ENCODE results near the gene RSPO4. TPM values are rescaled to one million over a fixed set of nuclear protein-coding genes. Genes with fewer than 3 reads are reported as not detected.
A peak's percentile ranks its signal among the peaks of the same experiment; 100 is the strongest.

Gene RSPO4
- total RNA-seq, 2 donors from 2014 or later = not detected

DNA sequence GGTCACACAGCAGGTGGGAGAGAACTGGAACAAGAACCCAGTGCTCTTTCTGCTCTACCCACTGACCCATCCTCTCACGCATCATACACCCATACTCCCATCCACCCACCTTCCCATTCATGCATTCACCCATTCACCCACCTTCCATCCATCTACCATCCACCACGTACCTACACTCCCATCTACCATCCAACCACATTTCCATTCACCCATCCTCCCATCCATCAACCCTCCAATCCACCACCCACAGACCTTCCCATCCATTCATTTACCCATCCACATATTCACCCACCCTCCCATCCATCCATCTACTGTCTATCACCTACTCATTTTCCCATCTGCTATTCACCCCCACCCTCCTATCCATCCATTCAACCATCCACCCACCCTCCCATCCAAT is 17.2 kb upstream of the RSPO4 start:
- Mint-ChIP-seq H3K36me3 (ENCODE audit: low read depth) (peaks cover 6% of the 10 kb centered on the region), H3K4me3 (no peak overlapping the region), H3K27ac (no peak overlapping the region), H3K4me1 (no peaks in the 10 kb centered on the region), H3K27me3 (peaks cover 39% of the 10 kb centered on the region)
- DNase-seq (no peak), ATAC-seq (no peak)
- no peaks in the 10 kb centered on the region for H3K9me3 ChIP-seq (ENCODE audit: control insufficient read depth, low read length, poor library complexity, severe bottlenecking)

DNA sequence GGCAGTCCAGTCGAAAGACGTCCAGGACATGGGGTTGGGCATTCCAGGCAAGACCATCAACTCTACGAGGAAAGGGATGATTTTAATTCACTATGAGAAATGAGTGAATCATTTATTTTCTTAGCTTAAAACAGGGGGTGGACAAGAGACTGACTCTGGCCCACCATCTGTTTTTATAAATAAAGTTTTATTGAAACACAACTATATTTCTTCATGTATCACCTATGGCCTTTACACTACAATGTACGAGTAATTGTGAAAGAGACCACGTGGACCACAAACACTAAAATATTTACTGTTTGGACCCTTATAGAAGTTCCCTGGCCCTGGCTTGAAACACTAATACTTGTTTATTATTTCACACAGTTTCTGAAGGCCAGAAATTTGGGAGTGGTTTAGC is 15.6 kb upstream of the RSPO4 start:
- H3K4me3 Mint-ChIP-seq = no peak overlapping the region
- H3K36me3 Mint-ChIP-seq (ENCODE audit: low read depth) = peaks cover 6% of the 10 kb centered on the region
- DNase-seq (no peak), ATAC-seq (no peak)
- H3K9me3 ChIP-seq (ENCODE audit: control insufficient read depth, low read length, poor library complexity, severe bottlenecking) = no peaks in the 10 kb centered on the region
- no peak overlapping the region for H3K27ac Mint-ChIP-seq
- H3K27me3 Mint-ChIP-seq = peaks cover 35% of the 10 kb centered on the region
- H3K4me1 Mint-ChIP-seq = no peaks in the 10 kb centered on the region

DNA sequence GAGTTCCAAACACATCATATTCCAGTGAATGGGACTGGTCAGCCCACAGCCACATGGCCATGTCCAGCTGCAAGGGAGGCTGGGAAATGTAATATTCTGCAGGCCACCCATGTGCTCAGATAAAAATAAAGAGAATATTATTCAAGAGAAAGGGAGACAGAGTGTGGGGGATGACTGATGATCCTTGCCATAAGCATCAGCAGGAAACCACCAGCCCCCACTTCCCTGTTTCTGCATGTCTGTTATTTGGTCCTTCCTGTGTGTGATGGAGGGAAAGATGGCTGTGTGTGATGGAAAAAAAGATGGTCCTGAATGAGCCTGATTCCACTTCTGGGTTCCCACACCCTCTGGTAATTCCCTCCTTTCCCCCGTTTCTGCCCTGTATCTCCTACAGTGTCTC is 13.1 kb upstream of the RSPO4 start:
- ATAC-seq = no peak
- peaks cover 42% of the 10 kb centered on the region for H3K27me3 Mint-ChIP-seq
- H3K27ac Mint-ChIP-seq = no peak overlapping the region
- no peak for DNase-seq
- peaks cover 6% of the 10 kb centered on the region for H3K36me3 Mint-ChIP-seq (ENCODE audit: low read depth)
- no peaks in the 10 kb centered on the region for H3K4me1 Mint-ChIP-seq
- H3K9me3 ChIP-seq (ENCODE audit: control insufficient read depth, low read length, poor library complexity, severe bottlenecking) = no peaks in the 10 kb centered on the region
- no peak overlapping the region for H3K4me3 Mint-ChIP-seq

DNA sequence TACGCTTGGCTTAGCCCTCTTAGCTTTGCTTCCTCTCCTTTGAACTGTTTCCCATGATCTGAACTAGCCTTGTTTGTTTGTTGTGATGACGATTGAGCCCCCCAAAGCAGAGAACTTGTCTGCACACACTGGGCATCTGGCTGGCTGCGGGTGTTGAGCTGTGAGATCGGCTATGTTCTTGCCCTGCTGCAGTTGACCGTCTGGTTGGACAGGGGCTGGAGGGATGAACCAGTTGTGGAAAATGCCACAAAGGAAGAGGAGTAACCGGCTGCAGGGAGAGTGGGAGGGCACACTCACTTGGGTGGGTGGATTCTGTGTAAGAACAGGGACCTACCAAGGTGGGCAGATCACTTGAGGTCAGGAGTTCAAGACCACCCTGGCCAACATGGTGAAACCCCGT is 12.4 kb upstream of the RSPO4 start:
- H3K4me1 Mint-ChIP-seq = no peaks in the 10 kb centered on the region
- H3K27ac Mint-ChIP-seq = no peak overlapping the region
- peaks cover 6% of the 10 kb centered on the region for H3K36me3 Mint-ChIP-seq (ENCODE audit: low read depth)
- H3K4me3 Mint-ChIP-seq = no peak overlapping the region
- ATAC-seq (no peak), DNase-seq (no peak)
- no peaks in the 10 kb centered on the region for H3K9me3 ChIP-seq (ENCODE audit: control insufficient read depth, low read length, poor library complexity, severe bottlenecking)
- peaks cover 49% of the 10 kb centered on the region for H3K27me3 Mint-ChIP-seq

DNA sequence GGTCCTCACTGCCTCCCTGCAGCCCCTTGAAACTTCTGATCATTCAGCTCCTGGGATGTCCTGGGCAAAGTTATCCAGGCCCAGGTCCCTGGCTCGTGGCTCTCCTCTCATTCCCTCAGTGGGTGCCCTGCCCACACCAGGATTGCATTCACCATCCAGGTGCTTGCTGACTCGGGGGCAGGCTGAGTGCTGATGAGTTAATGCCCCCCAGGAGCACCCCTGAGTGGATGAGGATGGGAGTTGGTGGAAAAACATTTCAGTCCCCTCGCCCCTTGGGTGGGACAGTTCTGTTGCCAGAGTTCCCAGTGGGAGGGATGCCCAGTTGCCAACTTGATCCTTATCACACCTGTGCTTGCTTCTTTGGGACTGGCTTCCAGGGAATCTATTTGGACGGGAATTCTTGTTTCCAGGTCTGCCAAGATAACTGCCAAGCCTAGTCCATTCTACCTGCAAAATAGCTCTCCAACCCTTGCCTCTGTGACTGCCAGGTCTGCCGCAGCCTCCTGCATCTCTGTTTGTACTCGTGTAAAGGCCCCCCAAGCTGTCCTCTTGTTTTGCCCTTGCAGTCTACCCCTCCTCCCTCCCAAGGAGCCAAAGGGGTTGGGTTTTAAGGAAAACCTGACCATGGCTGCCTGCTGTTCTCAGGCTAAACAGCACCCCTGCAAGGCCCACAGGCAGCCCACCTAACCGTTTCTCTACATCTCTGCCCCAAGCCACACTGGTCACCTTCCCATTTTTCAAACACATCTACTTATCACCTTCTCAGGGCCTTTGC is 11.6 kb upstream of the RSPO4 start:
- H3K9me3 ChIP-seq (ENCODE audit: control insufficient read depth, low read length, poor library complexity, severe bottlenecking) = no peaks in the 10 kb centered on the region
- DNase-seq (no peak), ATAC-seq (no peak)
- H3K4me3 Mint-ChIP-seq = no peak overlapping the region
- H3K27ac Mint-ChIP-seq = no peak overlapping the region
- H3K27me3 Mint-ChIP-seq = peaks cover 56% of the 10 kb centered on the region
- peaks cover 4% of the 10 kb centered on the region for H3K36me3 Mint-ChIP-seq (ENCODE audit: low read depth)
- H3K4me1 Mint-ChIP-seq = no peaks in the 10 kb centered on the region

DNA sequence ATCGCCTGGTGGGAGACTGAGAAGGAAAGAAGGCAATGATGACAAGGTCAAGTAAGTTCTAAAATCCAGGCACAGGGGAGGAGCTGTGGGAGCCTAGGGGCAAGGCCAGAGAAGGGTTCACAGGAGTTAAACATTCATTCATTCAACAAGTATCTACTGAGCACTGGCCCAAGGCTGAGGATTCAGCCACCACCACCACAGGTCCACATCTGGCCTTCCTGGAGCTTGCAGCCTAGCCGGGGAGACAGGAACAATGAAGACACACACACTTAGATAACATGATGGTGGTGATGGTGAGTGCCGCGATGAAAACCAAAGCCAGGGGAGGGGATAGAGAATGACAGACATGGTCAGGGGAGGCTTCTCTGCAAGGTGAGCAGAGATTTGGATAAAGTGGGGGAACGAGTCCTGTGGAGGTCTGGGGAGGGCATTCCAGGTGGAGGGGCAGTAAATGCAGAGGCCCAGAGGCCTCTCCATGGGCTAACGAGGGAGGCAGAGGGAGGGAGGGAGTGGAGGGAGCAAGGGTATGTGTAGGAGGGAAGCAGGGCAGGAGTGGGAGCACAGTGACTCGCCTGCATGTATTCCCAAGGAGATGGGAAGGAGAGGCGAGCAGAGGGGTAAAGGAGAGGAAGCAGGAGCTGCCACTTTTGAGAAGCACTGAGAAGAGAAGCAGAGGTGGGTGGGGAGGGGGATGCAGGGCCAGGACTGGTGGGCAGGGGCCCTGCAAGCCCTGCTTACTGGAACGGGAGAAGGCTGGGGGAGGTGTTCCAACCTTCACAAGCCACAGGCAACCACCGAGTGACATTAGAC is 10.5 kb upstream of the RSPO4 start:
- no peaks in the 10 kb centered on the region for H3K9me3 ChIP-seq (ENCODE audit: control insufficient read depth, low read length, poor library complexity, severe bottlenecking)
- DNase-seq (no peak), ATAC-seq (no peak)
- peaks cover 63% of the 10 kb centered on the region for H3K27me3 Mint-ChIP-seq
- no peak overlapping the region for H3K4me3 Mint-ChIP-seq
- no peaks in the 10 kb centered on the region for H3K4me1 Mint-ChIP-seq
- H3K36me3 Mint-ChIP-seq (ENCODE audit: low read depth) = peaks cover 6% of the 10 kb centered on the region
- no peak overlapping the region for H3K27ac Mint-ChIP-seq

DNA sequence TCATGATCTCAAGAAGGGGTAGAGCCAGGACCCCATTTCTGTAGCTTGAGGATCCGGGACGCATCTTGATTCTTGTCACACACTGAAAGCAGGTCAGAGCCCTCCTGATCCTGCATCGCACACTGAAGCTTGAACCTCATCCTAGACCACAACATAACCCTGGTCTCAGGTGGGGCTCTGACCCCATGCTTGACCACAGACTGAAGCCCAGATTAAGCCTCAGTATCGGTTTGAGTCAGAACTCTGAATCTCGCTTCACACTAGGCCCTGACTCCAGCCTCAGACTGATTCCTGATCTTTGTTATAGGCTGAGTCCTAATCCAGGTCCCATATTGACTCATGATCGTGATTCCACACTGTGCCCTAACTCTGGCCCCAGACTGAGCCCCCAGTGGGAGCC is 8.5 kb upstream of the RSPO4 start:
- peaks cover 71% of the 10 kb centered on the region for H3K27me3 Mint-ChIP-seq
- H3K36me3 Mint-ChIP-seq (ENCODE audit: low read depth) = peaks cover 5% of the 10 kb centered on the region
- H3K4me3 Mint-ChIP-seq = no peak overlapping the region
- H3K9me3 ChIP-seq (ENCODE audit: control insufficient read depth, low read length, poor library complexity, severe bottlenecking) = no peaks in the 10 kb centered on the region
- ATAC-seq = no peak
- peaks cover 3% of the 10 kb centered on the region for H3K4me1 Mint-ChIP-seq
- no peak for DNase-seq
- H3K27ac Mint-ChIP-seq = no peak overlapping the region

DNA sequence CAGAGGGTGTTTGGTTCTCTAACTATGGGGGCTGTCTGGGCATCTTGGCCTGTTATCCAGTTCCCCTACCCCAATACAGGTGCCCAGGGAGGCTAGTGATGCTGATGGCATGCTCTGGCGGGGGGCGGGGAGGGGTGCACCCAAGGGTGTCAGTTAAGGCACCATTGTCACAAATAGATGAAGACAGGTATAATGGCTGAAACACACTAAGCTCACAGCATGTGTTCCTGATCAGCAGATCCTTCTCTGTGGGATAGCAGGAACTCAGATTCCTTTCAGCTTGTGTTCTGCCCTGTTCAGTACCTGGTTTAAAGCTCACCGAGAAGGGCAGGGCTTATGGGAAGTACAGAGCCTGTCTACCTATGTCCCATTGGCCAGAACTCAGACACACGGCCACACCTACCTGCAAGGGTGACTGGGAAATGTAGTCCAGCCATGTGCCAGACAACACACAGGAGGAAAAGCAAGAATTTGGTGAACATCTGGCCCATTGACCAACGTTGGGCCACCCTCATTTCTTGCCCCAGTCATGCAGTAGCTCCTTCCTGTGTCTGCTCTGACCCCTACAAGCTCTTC is 3.4 kb upstream of the RSPO4 start:
- DNase-seq = no peak

DNA sequence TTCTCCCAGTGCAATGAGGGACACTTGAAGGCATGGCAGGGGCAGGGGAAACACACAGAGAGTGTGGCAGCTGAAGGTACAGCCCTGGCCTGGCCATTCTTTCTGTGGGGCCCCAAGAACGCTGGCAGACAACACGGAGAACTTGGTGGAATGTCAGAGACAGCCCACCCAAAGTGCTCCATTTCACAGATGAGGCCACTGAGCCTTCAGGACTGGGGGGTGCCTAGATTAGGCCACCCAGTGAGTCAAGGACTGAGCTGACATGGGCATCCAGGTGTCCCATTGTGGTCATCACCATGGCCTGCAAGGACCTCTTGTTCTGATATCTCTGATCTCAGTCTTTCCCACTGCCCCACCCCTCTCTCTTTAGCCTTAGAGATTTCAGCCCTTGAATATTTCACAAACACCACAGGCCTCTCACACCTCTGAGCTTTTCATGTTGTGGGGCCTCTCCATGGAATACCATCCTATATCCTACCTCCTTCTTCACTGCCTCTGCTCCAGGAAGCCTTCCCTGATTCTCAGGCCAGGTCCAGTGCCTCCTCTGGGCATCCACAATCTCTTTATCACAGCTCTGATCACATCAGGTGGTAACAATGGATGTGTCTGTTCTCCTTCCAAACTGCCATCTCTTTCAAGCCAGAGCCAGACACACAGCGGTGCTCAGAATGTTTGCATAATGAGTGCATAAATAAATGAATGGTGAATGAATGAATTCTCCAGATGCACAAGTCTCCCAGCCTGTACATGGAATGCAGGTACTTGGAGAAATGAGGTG is 2.0 kb upstream of the RSPO4 start:
- Mint-ChIP-seq H3K27ac (no peak overlapping the region), H3K27me3 (peaks cover 77% of the 10 kb centered on the region), H3K4me3 (no peak overlapping the region), H3K36me3 (ENCODE audit: low read depth) (peaks cover 12% of the 10 kb centered on the region), H3K4me1 (peaks cover 10% of the 10 kb centered on the region)
- DNase-seq (no peak), ATAC-seq (no peak)
- no peaks in the 10 kb centered on the region for H3K9me3 ChIP-seq (ENCODE audit: control insufficient read depth, low read length, poor library complexity, severe bottlenecking)

More for the DNA sequence above, 3.4 kb upstream of the RSPO4 start:
- peak; percentile 78 for ATAC-seq
- Mint-ChIP-seq H3K27ac (no peak overlapping the region), H3K4me3 (no peak overlapping the region), H3K36me3 (ENCODE audit: low read depth) (peaks cover 12% of the 10 kb centered on the region), H3K27me3 (peaks cover 77% of the 10 kb centered on the region), H3K4me1 (peaks cover 10% of the 10 kb centered on the region)
- H3K9me3 ChIP-seq (ENCODE audit: control insufficient read depth, low read length, poor library complexity, severe bottlenecking) = no peaks in the 10 kb centered on the region

DNA sequence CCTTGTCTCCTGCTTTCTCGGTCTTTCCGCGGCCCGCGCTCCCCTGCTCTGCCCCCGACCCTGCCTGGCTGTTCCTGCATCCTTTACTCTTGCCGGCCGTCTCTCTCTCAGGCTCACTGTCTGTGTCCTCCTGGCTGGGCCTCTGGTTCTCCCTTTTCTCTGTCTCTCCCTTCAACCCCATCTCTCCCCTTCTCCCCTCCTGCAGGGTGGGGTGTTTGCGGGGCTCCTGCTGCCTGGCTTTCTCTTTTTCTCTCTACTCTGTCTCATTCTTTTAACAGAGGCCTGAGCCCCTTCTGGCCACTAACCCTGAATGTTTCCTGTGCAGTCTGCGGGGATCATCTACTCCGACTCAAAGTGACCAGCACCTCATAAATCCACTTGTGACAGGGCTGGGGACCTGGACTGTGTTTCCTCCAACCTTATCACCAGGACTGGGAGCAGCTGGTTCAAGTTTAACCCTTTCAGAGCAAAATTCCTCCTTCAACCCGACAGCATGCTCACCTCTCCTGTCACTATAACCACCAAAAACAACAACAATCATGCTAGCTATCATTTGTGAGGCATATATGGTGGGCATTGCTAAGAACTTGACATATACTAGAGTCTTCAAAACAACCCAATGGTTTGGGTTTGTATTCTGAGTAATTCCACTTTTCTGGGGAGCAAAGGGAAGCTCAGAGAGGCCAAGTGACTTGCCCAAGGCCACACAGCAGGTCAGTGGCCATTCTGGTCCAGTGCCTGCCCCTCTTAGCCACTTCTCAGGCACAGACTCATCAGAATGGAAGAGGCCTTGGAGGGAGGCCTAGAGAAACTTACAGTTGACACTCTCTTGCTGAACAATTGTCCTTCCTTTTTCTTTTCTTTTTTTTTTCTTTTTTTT is 811 bp upstream of the RSPO4 start:
- Mint-ChIP-seq H3K4me3 (peak overlapping the region; percentile 74), H3K27me3 (peaks cover 73% of the 10 kb centered on the region), H3K4me1 (peaks cover 10% of the 10 kb centered on the region), H3K27ac (peak overlapping the region; percentile 14), H3K36me3 (ENCODE audit: low read depth) (peaks cover 12% of the 10 kb centered on the region)
- H3K9me3 ChIP-seq (ENCODE audit: control insufficient read depth, low read length, poor library complexity, severe bottlenecking) = no peaks in the 10 kb centered on the region
- ATAC-seq (no peak), DNase-seq (no peak)

DNA sequence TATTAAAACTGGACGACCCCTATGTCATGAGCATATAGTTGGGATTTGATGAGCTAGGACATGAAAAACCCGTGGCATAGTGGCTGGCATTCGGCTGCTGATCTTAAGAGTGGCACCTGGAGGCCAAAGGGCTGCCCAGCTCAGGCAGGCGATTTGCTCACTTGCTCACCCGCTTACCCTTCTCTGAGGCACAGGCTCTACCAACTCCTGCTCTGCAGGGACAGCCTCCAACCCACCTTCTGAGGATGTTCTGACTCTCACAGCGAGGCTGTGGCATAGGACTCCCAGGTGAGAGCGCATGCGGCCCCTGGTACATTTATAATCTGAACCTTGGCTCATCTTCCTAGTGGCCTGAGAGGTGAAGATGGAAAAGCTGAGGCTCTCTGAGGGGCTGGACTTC is 995 bp downstream of the RSPO4 start:
- H3K4me1 Mint-ChIP-seq = peaks cover 10% of the 10 kb centered on the region
- H3K4me3 Mint-ChIP-seq = no peak overlapping the region
- no peak overlapping the region for H3K27ac Mint-ChIP-seq
- no peaks in the 10 kb centered on the region for H3K9me3 ChIP-seq (ENCODE audit: control insufficient read depth, low read length, poor library complexity, severe bottlenecking)
- peaks cover 10% of the 10 kb centered on the region for H3K36me3 Mint-ChIP-seq (ENCODE audit: low read depth)
- ATAC-seq (no peak), DNase-seq (no peak)
- H3K27me3 Mint-ChIP-seq = peaks cover 77% of the 10 kb centered on the region

DNA sequence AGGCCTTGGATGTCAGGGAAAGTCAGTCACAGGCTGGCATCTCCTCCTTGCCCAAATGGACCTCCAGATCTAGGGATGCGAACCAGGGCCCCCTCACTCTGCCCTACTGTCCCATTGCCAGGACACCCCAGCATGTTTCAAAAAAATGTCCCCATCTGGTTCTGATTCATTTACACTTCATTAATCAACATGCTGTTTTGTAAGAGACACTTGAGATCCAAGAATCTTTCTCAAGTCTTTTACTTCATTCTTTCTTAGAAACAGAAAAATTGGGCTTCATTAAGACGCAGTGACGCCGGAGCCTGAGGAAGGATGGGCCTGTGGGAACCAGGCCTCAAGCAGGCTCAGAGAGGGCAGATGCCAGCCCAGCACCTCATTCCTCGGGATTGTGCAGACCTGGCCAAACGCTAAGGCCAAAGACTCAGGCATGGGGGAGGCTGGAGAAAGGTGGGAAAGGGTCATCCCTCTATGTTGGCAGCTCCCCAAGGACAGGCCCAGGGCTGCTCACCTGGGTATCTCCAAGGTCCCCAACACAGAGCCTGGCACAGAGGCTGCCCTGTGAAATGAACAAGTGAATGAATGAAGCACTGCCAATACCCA is 3.8 kb downstream of the RSPO4 start:
- peaks cover 7% of the 10 kb centered on the region for H3K36me3 Mint-ChIP-seq (ENCODE audit: low read depth)
- no peaks in the 10 kb centered on the region for H3K9me3 ChIP-seq (ENCODE audit: control insufficient read depth, low read length, poor library complexity, severe bottlenecking)
- no peak overlapping the region for H3K27ac Mint-ChIP-seq
- no peak for DNase-seq
- H3K27me3 Mint-ChIP-seq = peaks cover 70% of the 10 kb centered on the region
- no peak for ATAC-seq
- H3K4me3 Mint-ChIP-seq = no peak overlapping the region
- H3K4me1 Mint-ChIP-seq = peaks cover 6% of the 10 kb centered on the region
